ENCODE data around the gene KICS2. TPM values are rescaled to one million over a fixed set of nuclear protein-coding genes. Genes with fewer than 3 reads are reported as not detected.

KICS2 gene
- total and polyA plus RNA-seq, 10 donors = 6.6 to 26.2 (median 13.7) TPM

- Histone ChIP-seq H3K27me3 (replicated peaks in 1 of 7) (no peaks in the 10 kb centered on the region), H3K36me3 (no peaks in the 10 kb centered on the region), H3K4me1 (no peaks in the 10 kb centered on the region), H3K27ac (no peak overlapping the region), H3K4me3 (no peak overlapping the region), H3K9me3 (no peaks in the 10 kb centered on the region)
- intact Hi-C loops (cut with DNase I; ENCODE audit: low total_unique reads) = no loop called here
- no peak for TF ChIP-seq POLR2A (IDR thresholded peaks at IDR 0.05)
- TF ChIP-seq CTCF (IDR thresholded peaks at IDR 0.05 in 8 of 11, conservative IDR thresholded peaks at IDR 0.05 in 3 of 11) = no peak
- TF ChIP-seq POLR2AphosphoS5 (IDR thresholded peaks at IDR 0.05) = no peak
- 84 to 98% (median 90%) methylated on average over 3 of the region's 3 CpGs for WGBS, 5 donors
- no peak for DNase-seq
These were observed 18.7 kb upstream of the KICS2 start for GRCh38 chr12:64240781-64241180.

- Histone ChIP-seq H3K4me1 (no peaks in the 10 kb centered on the region), H3K4me3 (no peak overlapping the region), H3K27ac (no peak overlapping the region), H3K36me3 (no peaks in the 10 kb centered on the region), H3K9me3 (no peaks in the 10 kb centered on the region), H3K27me3 (replicated peaks in 1 of 7) (no peaks in the 10 kb centered on the region)
- intact Hi-C loops (cut with DNase I; ENCODE audit: low total_unique reads) = no loop called here
- TF ChIP-seq POLR2A (IDR thresholded peaks at IDR 0.05) (no peak), POLR2AphosphoS5 (IDR thresholded peaks at IDR 0.05) (no peak), CTCF (IDR thresholded peaks at IDR 0.05 in 8 of 11, conservative IDR thresholded peaks at IDR 0.05 in 3 of 11) (no peak)
- no peak for DNase-seq
These were observed 15.3 kb upstream of the KICS2 start for GRCh38 chr12:64237382-64237781.

GRCh38 chr12:64236549-64236948 lies 14.5 kb upstream of the KICS2 start:
- H3K9me3 ChIP-seq = no peaks in the 10 kb centered on the region
- DNase-seq = no peak
- no peaks in the 10 kb centered on the region for H3K27me3 ChIP-seq (replicated peaks in 1 of 7)
- no peaks in the 10 kb centered on the region for H3K36me3 ChIP-seq
- no peak overlapping the region for H3K4me3 ChIP-seq
- intact Hi-C loops (cut with DNase I; ENCODE audit: low total_unique reads) = no loop called here
- TF ChIP-seq CTCF (IDR thresholded peaks at IDR 0.05 in 8 of 11, conservative IDR thresholded peaks at IDR 0.05 in 3 of 11) = no peak
- TF ChIP-seq POLR2AphosphoS5 (IDR thresholded peaks at IDR 0.05) = no peak
- TF ChIP-seq POLR2A (IDR thresholded peaks at IDR 0.05) = no peak
- H3K4me1 ChIP-seq = no peaks in the 10 kb centered on the region
- H3K27ac ChIP-seq = no peak overlapping the region

DNA sequence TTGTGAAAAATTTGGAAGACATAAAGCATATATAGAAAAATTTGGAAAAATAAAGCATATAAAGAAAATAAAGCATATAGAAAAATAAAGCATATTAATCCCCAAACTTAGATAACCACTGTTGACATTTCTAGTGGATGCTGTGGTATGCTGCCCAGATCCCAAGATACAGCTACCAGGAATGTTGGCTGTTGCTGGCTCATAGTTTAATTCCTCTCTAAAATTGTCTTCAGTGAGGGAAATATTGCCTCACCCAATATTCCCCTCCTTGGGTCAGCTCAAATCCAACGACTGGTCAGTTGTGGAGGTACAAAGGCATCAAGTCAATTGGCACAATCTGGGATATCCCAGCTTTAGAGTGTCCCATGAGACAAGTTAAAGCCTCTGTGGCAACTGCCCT lies 10.1 kb upstream of the KICS2 start:
- no peak overlapping the region for H3K27ac ChIP-seq
- intact Hi-C loops (cut with DNase I; ENCODE audit: low total_unique reads) = no loop called here
- peaks cover 0 to 5% (median 0%) of the 10 kb centered on the region in 7 donors for H3K27me3 ChIP-seq (replicated peaks in 1 of 7)
- no peak for DNase-seq
- H3K9me3 ChIP-seq = no peaks in the 10 kb centered on the region
- no peaks in the 10 kb centered on the region for H3K36me3 ChIP-seq
- no peaks in the 10 kb centered on the region for H3K4me1 ChIP-seq
- no peak overlapping the region for H3K4me3 ChIP-seq
- 57 to 86% (median 80%) methylated on average over 1 of the region's 1 CpG for whole genome bisulfite sequencing, 5 donors
- TF ChIP-seq POLR2AphosphoS5 (IDR thresholded peaks at IDR 0.05) = no peak

DNA sequence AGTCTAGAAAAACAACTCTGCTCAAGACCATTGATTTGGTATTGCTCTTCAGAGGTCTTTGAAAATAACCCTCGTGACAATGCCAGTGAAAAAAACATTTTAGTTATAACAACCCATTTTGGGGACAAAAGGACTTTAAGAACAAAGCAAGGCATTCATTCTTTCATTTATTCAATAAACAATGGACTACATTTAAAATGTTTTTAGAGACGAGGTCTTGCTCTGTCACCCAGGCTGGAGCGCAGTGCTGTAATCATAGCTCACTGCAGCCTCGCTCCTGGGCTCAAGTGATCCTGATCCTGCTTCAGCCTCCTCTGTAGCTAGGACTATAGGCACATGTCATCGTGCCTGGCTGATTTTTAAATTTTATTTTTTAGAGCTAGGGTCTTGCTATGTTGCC lies 7.7 kb upstream of the KICS2 start:
- Histone ChIP-seq H3K27ac (no peak overlapping the region), H3K4me1 (no peaks in the 10 kb centered on the region), H3K36me3 (no peaks in the 10 kb centered on the region), H3K27me3 (replicated peaks in 1 of 7) (peaks cover 0 to 5% (median 0%) of the 10 kb centered on the region in 7 donors), H3K9me3 (no peaks in the 10 kb centered on the region), H3K4me3 (no peak overlapping the region)
- WGBS, 5 donors = 87 to 94% (median 91%) methylated on average over 5 of the region's 5 CpGs
- no peak for TF ChIP-seq POLR2AphosphoS5 (IDR thresholded peaks at IDR 0.05)
- no peak for TF ChIP-seq CTCF (IDR thresholded peaks at IDR 0.05 in 8 of 11, conservative IDR thresholded peaks at IDR 0.05 in 3 of 11)
- TF ChIP-seq POLR2A (IDR thresholded peaks at IDR 0.05) = no peak
- DNase-seq = no peak
- intact Hi-C loops (cut with DNase I; ENCODE audit: low total_unique reads) = no loop called here

All from spleen (tissue), 11 donors.